Panc1 (cell line): ENCODE data around the gene RALGPS1. TPM values are rescaled to one million over a fixed set of nuclear protein-coding genes. Genes with fewer than 3 reads are reported as not detected.

Experiments used
- ATAC-seq: fragments of 200-7000 bp; cut with Tn5 transposase; 2 replicates; pipeline ENCODE4 v1.9.1; 2020; ENCODE audit warnings: mild to moderate bottlenecking, moderate library complexity
- BruUV-seq: library from RNA; stranded (reverse); fragments of 400-500 nt; replicated peaks from 2 replicates; lab custom pipeline; 2021; lab: Mats Ljungman, UMichigan
- CTCF ChIA-PET: fragments of 300-600 bp; sonication (Branson Sonifier 250); formaldehyde crosslinking; loops from one replicate; lab custom pipeline; 2022; ENCODE audit warnings: antibody characterized with exemption; lab: Charles Lee
- POLR2A ChIA-PET: fragments of 300-600 bp; sonication (Branson Sonifier 250); formaldehyde crosslinking; loops from one replicate; lab custom pipeline; 2022; ENCODE audit warnings: antibody characterized with exemption; lab: Charles Lee
- DNase-seq: peaks from one replicate; pipeline ENCODE4 v3.0.0-alpha.2; 2010; ENCODE audit warnings: low read depth, low spot score
- H3K27ac ChIP-seq: 2 replicates; pipeline ENCODE4 v1.5.1; 2011; ENCODE audit warnings: mild to moderate bottlenecking, low read length, inconsistent platforms
- H3K27me3 ChIP-seq: fragments of 200-500 bp; sonication (Bioruptor generic); 2 replicates; pipeline ENCODE4 v1.6.0; 2014; ENCODE audit warnings: low read length, inconsistent platforms; ENCODE audit not compliant: control insufficient read depth, insufficient read depth
- H3K36me3 ChIP-seq: fragments of 200-500 bp; sonication (Bioruptor generic); 2 replicates; pipeline ENCODE4 v1.5.1; 2014; ENCODE audit warnings: inconsistent platforms, mild to moderate bottlenecking, low read length, moderate library complexity; ENCODE audit not compliant: control insufficient read depth, insufficient read depth
- H3K4me1 ChIP-seq: 2 replicates; pipeline ENCODE4 v1.5.1; 2011; ENCODE audit warnings: inconsistent platforms, mild to moderate bottlenecking, low read length, moderate library complexity; ENCODE audit not compliant: control insufficient read depth, insufficient read depth
- H3K4me3 ChIP-seq, 2 experiments: 2 replicates each; pipeline ENCODE4 v1.5.1; 2011 to 2012; ENCODE audit warnings: low read depth in 2 of 2, low read length in 2 of 2, mild to moderate bottlenecking in 2 of 2, inconsistent platforms in 1 of 2, moderate library complexity in 1 of 2
- H3K9me3 ChIP-seq: fragments of 200-500 bp; sonication (Bioruptor generic); 2 replicates; pipeline ENCODE4 v1.5.1; 2014; ENCODE audit warnings: low read depth, mild to moderate bottlenecking, inconsistent platforms, low read length, moderate library complexity; ENCODE audit not compliant: control insufficient read depth, insufficient read depth
- POLR2AphosphoS5 ChIP-seq: IDR thresholded peaks from 2 replicates; pipeline ENCODE4 v1.6.1; 2012; ENCODE audit warnings: mild to moderate bottlenecking, low read depth, low read length, moderate library complexity
- SIN3A ChIP-seq: IDR thresholded peaks from 2 replicates; pipeline ENCODE4 v1.6.1; 2012; ENCODE audit warnings: low read depth, mild to moderate bottlenecking, low read length, moderate library complexity, borderline replicate concordance; ENCODE audit not compliant: insufficient read depth
- TCF7L2 ChIP-seq: IDR thresholded peaks from 2 replicates; pipeline ENCODE4 v1.6.1; 2011; ENCODE audit warnings: mild to moderate bottlenecking, low read depth, low read length, inconsistent platforms
- in situ Hi-C: cut with HindIII; loops from 2 replicates; pipeline ENCODE4 v1.10.0; 2016; ENCODE audit warnings: low sequenced_read_pairs, low pct_unique_long_range_greater_than_20kb
- intact Hi-C: fragments of 100-400 bp; cut with micrococcal nuclease; formaldehyde crosslinking; loops from one replicate; pipeline ENCODE4 v1.10.0; 2022; ENCODE audit not compliant: unreplicated experiment
- total RNA-seq: library from RNA; stranded (reverse); gene quantifications from one replicate; pipeline ENCODE4 v1.2.1, GENCODE V29; 2021; ENCODE audit not compliant: unreplicated experiment
- TF ChIP-seq, protein P1 (sequence below), 2 experiments: IDR thresholded peaks; 2 replicates each; pipeline ENCODE4 v1.6.1; 2011 to 2012; ENCODE audit warnings: low read depth in 2 of 2, control low read depth in 1 of 2, low read length in 1 of 2, mild to moderate bottlenecking in 1 of 2, moderate library complexity in 1 of 2; ENCODE audit not compliant: insufficient read depth in 1 of 2
- TF ChIP-seq, protein P2 (sequence below): fragments of 450-650 bp; IDR thresholded peaks from 2 replicates; pipeline ENCODE4 v1.5.1; 2017; ENCODE audit warnings: mild to moderate bottlenecking

RALGPS1 gene
- total RNA-seq, 1 experiment from 2014 or later, result 7.2 TPM

DNA sequence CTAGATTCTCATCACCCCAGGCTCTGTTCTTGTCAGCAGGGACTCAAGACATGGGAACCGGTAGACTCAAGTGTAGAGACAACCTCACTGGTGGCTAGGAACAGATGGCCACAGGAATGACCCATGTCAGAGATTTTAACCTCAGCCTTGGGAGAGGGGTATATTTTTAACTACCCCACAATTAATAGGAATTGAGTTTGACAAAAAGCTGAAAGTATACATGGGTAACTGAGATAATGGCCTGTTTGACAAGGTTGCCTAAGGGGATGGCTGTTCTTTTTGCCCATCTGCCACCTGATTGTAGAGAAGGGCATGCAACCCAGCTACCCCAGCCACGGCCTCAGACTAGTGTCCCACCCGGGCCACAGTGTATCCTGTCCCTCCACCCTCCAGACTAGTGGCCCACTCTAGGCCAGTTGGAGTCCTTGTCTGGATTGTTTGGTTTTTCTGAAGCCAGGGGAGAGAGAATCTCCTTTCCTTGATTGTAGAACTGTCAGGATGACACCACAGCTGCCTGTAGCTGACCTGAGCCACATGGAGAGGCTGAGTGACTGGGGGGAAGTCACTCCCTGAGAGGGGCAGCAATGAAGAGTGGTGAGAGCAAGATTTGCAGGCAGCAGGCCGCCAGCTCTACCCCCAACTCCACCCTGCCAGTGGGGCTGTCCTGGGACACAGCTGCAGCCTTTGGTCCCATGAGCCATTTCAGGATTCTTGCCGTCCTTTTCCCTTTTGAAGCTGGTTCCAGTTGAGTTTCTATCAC lies 222.5 kb downstream of the RALGPS1 start:
- Histone ChIP-seq H3K4me3 (no peak overlapping the region), H3K36me3 (no peaks in the 10 kb centered on the region), H3K27ac (no peak overlapping the region), H3K9me3 (no peaks in the 10 kb centered on the region), H3K27me3 (no peaks in the 10 kb centered on the region), H3K4me1 (no peaks in the 10 kb centered on the region; the same call in 1 of the 2 replicates)
- ChIA-PET CTCF (no interaction called here), POLR2A (no interaction called here)
- no peak for DNase-seq
- intact Hi-C loops (no loop called here), in situ Hi-C loops (no loop called here)
- TF ChIP-seq SIN3A (no peak), POLR2AphosphoS5 (no peak), TCF7L2 (no peak)
- TF ChIP-seq, protein P1, sequence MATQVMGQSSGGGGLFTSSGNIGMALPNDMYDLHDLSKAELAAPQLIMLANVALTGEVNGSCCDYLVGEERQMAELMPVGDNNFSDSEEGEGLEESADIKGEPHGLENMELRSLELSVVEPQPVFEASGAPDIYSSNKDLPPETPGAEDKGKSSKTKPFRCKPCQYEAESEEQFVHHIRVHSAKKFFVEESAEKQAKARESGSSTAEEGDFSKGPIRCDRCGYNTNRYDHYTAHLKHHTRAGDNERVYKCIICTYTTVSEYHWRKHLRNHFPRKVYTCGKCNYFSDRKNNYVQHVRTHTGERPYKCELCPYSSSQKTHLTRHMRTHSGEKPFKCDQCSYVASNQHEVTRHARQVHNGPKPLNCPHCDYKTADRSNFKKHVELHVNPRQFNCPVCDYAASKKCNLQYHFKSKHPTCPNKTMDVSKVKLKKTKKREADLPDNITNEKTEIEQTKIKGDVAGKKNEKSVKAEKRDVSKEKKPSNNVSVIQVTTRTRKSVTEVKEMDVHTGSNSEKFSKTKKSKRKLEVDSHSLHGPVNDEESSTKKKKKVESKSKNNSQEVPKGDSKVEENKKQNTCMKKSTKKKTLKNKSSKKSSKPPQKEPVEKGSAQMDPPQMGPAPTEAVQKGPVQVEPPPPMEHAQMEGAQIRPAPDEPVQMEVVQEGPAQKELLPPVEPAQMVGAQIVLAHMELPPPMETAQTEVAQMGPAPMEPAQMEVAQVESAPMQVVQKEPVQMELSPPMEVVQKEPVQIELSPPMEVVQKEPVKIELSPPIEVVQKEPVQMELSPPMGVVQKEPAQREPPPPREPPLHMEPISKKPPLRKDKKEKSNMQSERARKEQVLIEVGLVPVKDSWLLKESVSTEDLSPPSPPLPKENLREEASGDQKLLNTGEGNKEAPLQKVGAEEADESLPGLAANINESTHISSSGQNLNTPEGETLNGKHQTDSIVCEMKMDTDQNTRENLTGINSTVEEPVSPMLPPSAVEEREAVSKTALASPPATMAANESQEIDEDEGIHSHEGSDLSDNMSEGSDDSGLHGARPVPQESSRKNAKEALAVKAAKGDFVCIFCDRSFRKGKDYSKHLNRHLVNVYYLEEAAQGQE (IDR thresholded peaks at IDR 0.05; ENCODE audit: insufficient read depth in 1 of 2, low read depth in 2 of 2, low read length in 1 of 2), result no peak
- TF ChIP-seq, protein P2, sequence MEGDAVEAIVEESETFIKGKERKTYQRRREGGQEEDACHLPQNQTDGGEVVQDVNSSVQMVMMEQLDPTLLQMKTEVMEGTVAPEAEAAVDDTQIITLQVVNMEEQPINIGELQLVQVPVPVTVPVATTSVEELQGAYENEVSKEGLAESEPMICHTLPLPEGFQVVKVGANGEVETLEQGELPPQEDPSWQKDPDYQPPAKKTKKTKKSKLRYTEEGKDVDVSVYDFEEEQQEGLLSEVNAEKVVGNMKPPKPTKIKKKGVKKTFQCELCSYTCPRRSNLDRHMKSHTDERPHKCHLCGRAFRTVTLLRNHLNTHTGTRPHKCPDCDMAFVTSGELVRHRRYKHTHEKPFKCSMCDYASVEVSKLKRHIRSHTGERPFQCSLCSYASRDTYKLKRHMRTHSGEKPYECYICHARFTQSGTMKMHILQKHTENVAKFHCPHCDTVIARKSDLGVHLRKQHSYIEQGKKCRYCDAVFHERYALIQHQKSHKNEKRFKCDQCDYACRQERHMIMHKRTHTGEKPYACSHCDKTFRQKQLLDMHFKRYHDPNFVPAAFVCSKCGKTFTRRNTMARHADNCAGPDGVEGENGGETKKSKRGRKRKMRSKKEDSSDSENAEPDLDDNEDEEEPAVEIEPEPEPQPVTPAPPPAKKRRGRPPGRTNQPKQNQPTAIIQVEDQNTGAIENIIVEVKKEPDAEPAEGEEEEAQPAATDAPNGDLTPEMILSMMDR, result no peak
- no TSS peak for BruUV-seq
- no peak for ATAC-seq

DNA sequence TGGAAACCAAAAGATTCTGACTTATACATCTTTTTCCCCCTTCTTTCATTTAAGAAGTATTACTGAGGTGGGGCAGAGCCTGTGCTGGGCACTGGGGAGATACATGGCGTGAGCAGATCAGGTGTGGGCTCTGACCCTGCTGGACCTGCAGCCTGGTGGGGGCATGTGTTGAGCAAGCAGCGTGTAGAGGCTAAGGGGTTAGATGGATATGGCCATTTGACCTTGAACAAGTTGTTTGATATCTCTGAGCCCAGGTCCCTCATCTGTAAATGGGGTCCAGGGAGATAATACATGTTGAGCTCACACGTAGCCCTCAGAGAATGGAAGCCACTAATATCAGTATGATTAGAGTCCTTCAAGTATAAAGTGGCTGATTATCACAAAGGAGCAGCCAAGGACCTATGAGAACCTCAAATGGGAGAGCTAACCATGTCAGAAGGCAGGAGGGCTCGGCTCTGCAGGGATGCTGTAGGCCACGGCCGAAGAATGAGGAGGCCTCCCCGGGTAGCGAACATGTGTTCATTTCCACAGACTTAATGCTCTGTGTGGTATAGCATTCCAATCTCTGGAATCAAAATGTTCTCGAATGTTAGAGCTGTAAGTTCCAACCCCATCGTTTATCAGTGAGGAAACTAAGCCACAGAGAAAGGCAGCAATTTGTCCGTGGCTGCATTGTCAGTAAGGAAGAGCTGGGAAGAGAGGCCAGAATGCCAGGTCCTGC lies 223.2 kb downstream of the RALGPS1 start:
- BruUV-seq, result no TSS peak
- ATAC-seq, result no peak
- H3K36me3 ChIP-seq, result no peaks in the 10 kb centered on the region
- ChIA-PET CTCF (no interaction called here), POLR2A (no interaction called here)
- H3K9me3 ChIP-seq, result no peaks in the 10 kb centered on the region
- no peak for TF ChIP-seq SIN3A
- TF ChIP-seq POLR2AphosphoS5, result no peak
- TF ChIP-seq TCF7L2, result no peak
- TF ChIP-seq, protein P2, result no peak
- TF ChIP-seq, protein P1 (IDR thresholded peaks at IDR 0.05; ENCODE audit: insufficient read depth in 1 of 2, low read depth in 2 of 2, low read length in 1 of 2), result no peak
- H3K27ac ChIP-seq, result no peak overlapping the region
- in situ Hi-C loops (no loop called here), intact Hi-C loops (no loop called here)
- H3K27me3 ChIP-seq, result no peaks in the 10 kb centered on the region
- H3K4me1 ChIP-seq, result no peaks in the 10 kb centered on the region; the same call in 1 of the 2 replicates
- no peak for DNase-seq
- H3K4me3 ChIP-seq, result no peak overlapping the region
